GM23248 (cell line): Measurements from ENCODE around the gene GTF2F2. TPM values are rescaled to one million over a fixed set of nuclear protein-coding genes. Genes with fewer than 3 reads are reported as not detected.

Source experiments
- DNase-seq: peaks from one replicate; pipeline ENCODE4 v3.0.0-alpha.2; 2015
- H2AFZ ChIP-seq: fragments of 200-600 bp; sonication (generic); 2 replicates; pipeline ENCODE4 v1.6.1; 2016; ENCODE audit warnings: antibody characterized with exemption
- H3F3A ChIP-seq: fragments of 200-600 bp; sonication (generic); 2 replicates; pipeline ENCODE4 v1.6.1; 2016; ENCODE audit warnings: mild to moderate bottlenecking, antibody characterized with exemption, mixed run types; ENCODE audit not compliant: insufficient read depth
- H3K27ac ChIP-seq: fragments of 200-600 bp; sonication (generic); 2 replicates; pipeline ENCODE4 v1.5.1; 2016; ENCODE audit warnings: mild to moderate bottlenecking
- H3K27me3 ChIP-seq: fragments of 200-600 bp; sonication (generic); replicated peaks from 2 replicates; pipeline ENCODE4 v1.6.1; 2016; ENCODE audit warnings: mild to moderate bottlenecking; ENCODE audit not compliant: insufficient read depth
- H3K36me3 ChIP-seq: fragments of 200-600 bp; sonication (generic); 2 replicates; pipeline ENCODE4 v1.6.1; 2016; ENCODE audit warnings: low read depth, mild to moderate bottlenecking
- H3K4me1 ChIP-seq: fragments of 200-600 bp; sonication (generic); 2 replicates; pipeline ENCODE4 v1.6.1; 2016; ENCODE audit warnings: mild to moderate bottlenecking; ENCODE audit not compliant: insufficient read depth
- H3K4me2 ChIP-seq: fragments of 200-600 bp; sonication (generic); one replicate; pipeline ENCODE4 v1.6.1; 2016; ENCODE audit warnings: mild to moderate bottlenecking; ENCODE audit not compliant: unreplicated experiment
- H3K4me3 ChIP-seq: fragments of 200-600 bp; sonication (generic); 2 replicates; pipeline ENCODE4 v1.5.1; 2016; ENCODE audit warnings: mild to moderate bottlenecking
- H3K79me2 ChIP-seq: fragments of 200-600 bp; sonication (generic); 2 replicates; pipeline ENCODE4 v1.6.1; 2016; ENCODE audit warnings: mild to moderate bottlenecking; ENCODE audit not compliant: insufficient read depth
- H3K9ac ChIP-seq: fragments of 200-600 bp; sonication (generic); 2 replicates; pipeline ENCODE4 v1.6.1; 2016; ENCODE audit warnings: mild to moderate bottlenecking
- H3K9me2 ChIP-seq: fragments of 200-600 bp; sonication (generic); 2 replicates; pipeline ENCODE4 v1.6.1; 2016; ENCODE audit warnings: mixed run types, mild to moderate bottlenecking, moderate library complexity; ENCODE audit not compliant: insufficient read depth
- H3K9me3 ChIP-seq: fragments of 200-600 bp; sonication (generic); one replicate; pipeline ENCODE4 v1.6.1; 2017; ENCODE audit warnings: low read depth
- H4K20me1 ChIP-seq: fragments of 200-600 bp; sonication (generic); 2 replicates; pipeline ENCODE4 v1.6.0; 2016; ENCODE audit not compliant: insufficient read depth
- EZH2 ChIP-seq: fragments of 200-600 bp; sonication (generic); IDR thresholded peaks from 2 replicates; pipeline ENCODE4 v1.6.1; 2018; ENCODE audit warnings: antibody characterized with exemption, mild to moderate bottlenecking; ENCODE audit not compliant: insufficient read depth, poor library complexity, severe bottlenecking
- EZH2phosphoT487 ChIP-seq: fragments of 200-600 bp; sonication (generic); IDR thresholded peaks from 2 replicates; pipeline ENCODE4 v1.6.1; 2018; ENCODE audit warnings: antibody characterized with exemption, moderate library complexity, mild to moderate bottlenecking, low read depth; ENCODE audit not compliant: insufficient read depth
- WGBS, 2 experiments: methylation state at CpG; one replicate each; pipeline ENCODE4 v1.1.6; 2015 to 2017; ENCODE audit warnings: low lambda C conversion rate in 2 of 2, low coverage in 1 of 2; ENCODE audit errors: missing lambda C conversion rate in 2 of 2; 5-methylcytosine and 5-hydroxymethylcytosine counted together
- in situ Hi-C: fragments of 300-500 bp; cut with MboI; formaldehyde crosslinking; loops from 2 replicates; pipeline ENCODE4 v1.15.0; 2020
- polyA plus RNA-seq: library from polyadenylated mRNA; unstranded; fragments of >200 nt; fragmentation: Nextera tagmentation; extraction: Ambion mirVana; gene quantifications from 2 replicates; pipeline ENCODE4 v1.2.1, GENCODE V29; 2016
- total RNA-seq: library from RNA; depleted of rRNA; stranded (reverse); fragments of >200 nt; shearing (Covaris generic); gene quantifications from 2 replicates; pipeline ENCODE4 v1.2.3, GENCODE V29; 2014

Gene GTF2F2
- total and polyA plus RNA-seq, 2 experiments from 2014 or later, result 23.7 to 27.6 TPM

DNA sequence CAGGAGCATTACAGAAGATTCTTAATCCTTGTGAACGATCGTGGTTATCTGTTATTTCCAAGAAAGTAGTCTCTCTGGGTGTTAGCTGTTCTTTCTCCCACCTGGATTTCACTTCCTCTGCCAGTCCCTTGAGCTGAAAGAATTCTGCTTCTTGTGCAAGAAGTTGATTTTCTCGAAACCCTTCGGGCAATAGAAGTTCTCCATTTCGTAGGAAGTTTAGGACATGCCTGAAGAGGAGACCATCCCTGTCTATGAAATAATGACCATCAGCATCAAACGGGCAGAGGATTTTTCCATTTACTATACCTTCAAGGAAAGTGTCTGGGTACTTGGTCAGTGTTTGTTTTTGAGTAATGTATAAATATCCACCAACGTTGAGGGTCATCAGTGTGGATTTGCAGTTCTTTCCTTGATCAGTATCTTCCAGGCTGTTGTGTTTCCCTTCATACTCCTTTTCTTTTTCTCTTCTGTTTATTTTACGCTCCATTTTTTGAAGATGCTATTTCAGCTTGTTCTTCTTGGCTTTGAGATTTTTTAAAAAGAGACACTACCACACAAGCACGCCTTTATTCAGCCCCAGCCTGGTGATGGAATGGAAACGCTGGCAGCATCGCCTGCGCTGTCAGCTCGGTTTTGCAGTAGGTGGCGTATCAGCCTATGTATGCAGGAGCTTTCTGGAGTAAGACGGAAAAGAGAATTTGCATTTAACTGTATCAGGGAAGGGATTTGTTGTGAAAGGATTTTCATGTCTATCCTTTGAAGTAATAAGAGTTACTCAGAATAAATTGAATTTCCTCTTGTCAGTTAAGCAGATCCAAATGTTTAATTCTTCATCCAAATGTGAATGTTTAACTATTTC lies 74.0 kb downstream of the GTF2F2 start:
- in situ Hi-C loops, result no loop called here

DNA sequence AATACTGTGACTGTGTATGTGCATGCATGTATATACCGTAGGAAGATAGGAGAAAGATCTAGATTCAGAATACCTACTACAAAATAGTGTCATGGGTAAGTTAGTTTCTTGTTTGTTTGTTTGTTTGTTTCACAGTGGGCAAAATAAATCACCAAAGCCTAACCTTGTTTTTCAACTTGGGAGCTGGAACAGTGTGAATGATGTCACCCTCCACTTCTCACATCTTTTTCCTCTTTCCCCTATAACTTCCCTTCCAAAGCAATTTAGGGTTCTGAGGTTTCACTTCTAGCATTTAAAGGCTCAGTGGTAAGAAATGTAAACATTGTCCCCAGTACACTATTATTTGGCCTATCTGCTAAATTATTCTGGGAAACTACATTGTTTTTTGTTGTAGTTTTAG lies 75.1 kb downstream of the GTF2F2 start:
- 94 to 95% methylated on average over 1 of the region's 1 CpG for WGBS, 2 experiments
- H3K4me1 ChIP-seq, result peaks cover 52% of the 10 kb centered on the region
- H3K9ac ChIP-seq, result no peak overlapping the region
- H3K9me3 ChIP-seq, result no peaks in the 10 kb centered on the region
- TF ChIP-seq EZH2phosphoT487 (no peak), EZH2 (no peak)
- in situ Hi-C loops, result no loop called here
- H3K79me2 ChIP-seq, result peaks cover 13% of the 10 kb centered on the region; the same call in 1 of the 2 replicates
- H3K9me2 ChIP-seq, result no peaks in the 10 kb centered on the region
- H3K4me2 ChIP-seq, result peak overlapping the region; percentile 49
- peak overlapping the region; percentile 18; the same call in 1 of the 2 replicates for H3K27ac ChIP-seq
- no peak overlapping the region for H2AFZ ChIP-seq
- H3K36me3 ChIP-seq, result no peaks in the 10 kb centered on the region
- no peak overlapping the region for H3K4me3 ChIP-seq
- no peaks in the 10 kb centered on the region for H4K20me1 ChIP-seq
- DNase-seq, result peak; percentile 14
- H3F3A ChIP-seq, result peaks cover 19% of the 10 kb centered on the region
- H3K27me3 ChIP-seq, result no peaks in the 10 kb centered on the region

More for the DNA sequence above, 74.0 kb downstream of the GTF2F2 start:
- H3K27me3 ChIP-seq, result no peaks in the 10 kb centered on the region
- H3K36me3 ChIP-seq, result no peaks in the 10 kb centered on the region
- peaks cover 6% of the 10 kb centered on the region; the same call in 1 of the 2 replicates for H3K79me2 ChIP-seq
- no peak overlapping the region for H3K27ac ChIP-seq
- peak; percentile 80 for DNase-seq
- H3F3A ChIP-seq, result peaks cover 29% of the 10 kb centered on the region
- H3K9me2 ChIP-seq, result no peaks in the 10 kb centered on the region
- H3K4me1 ChIP-seq, result peaks cover 54% of the 10 kb centered on the region
- H3K4me2 ChIP-seq, result peak overlapping the region; percentile 14
- H3K4me3 ChIP-seq, result no peak overlapping the region
- WGBS, 2 experiments, result 48 to 49% methylated on average over 15 of the region's 15 CpGs
- TF ChIP-seq EZH2 (no peak), EZH2phosphoT487 (no peak)
- no peaks in the 10 kb centered on the region for H3K9me3 ChIP-seq
- H3K9ac ChIP-seq, result no peak overlapping the region
- H2AFZ ChIP-seq, result no peak overlapping the region
- H4K20me1 ChIP-seq, result no peaks in the 10 kb centered on the region

GRCh38 chr13:45196096-45196495 lies 75.8 kb downstream of the GTF2F2 start:
- Histone ChIP-seq H3K9me2 (no peaks in the 10 kb centered on the region), H3K4me2 (peak overlapping the region; percentile 39), H3K79me2 (peaks cover 13% of the 10 kb centered on the region; the same call in 1 of the 2 replicates), H3K9me3 (no peaks in the 10 kb centered on the region), H3F3A (peaks cover 18% of the 10 kb centered on the region), H2AFZ (no peak overlapping the region), H3K27ac (peak overlapping the region; percentile 18), H3K4me3 (no peak overlapping the region), H3K36me3 (no peaks in the 10 kb centered on the region), H3K27me3 (no peaks in the 10 kb centered on the region), H3K4me1 (peaks cover 58% of the 10 kb centered on the region), H3K9ac (no peak overlapping the region), H4K20me1 (no peaks in the 10 kb centered on the region)
- no peak for DNase-seq
- in situ Hi-C loops, result no loop called here
- no peak for TF ChIP-seq EZH2phosphoT487
- no peak for TF ChIP-seq EZH2
- WGBS, 2 experiments, result 73 to 81% methylated on average over 3 of the region's 3 CpGs

- Histone ChIP-seq H3K27me3 (no peaks in the 10 kb centered on the region), H4K20me1 (no peaks in the 10 kb centered on the region), H3K36me3 (no peaks in the 10 kb centered on the region), H3K9ac (no peak overlapping the region), H3K79me2 (peaks cover 13% of the 10 kb centered on the region; the same call in 1 of the 2 replicates), H3K4me2 (peak overlapping the region; percentile 39), H3F3A (peaks cover 24% of the 10 kb centered on the region), H2AFZ (no peak overlapping the region), H3K4me1 (peaks cover 59% of the 10 kb centered on the region), H3K9me2 (0 out of 2 replicates have a peak, but pooled peaks cover 3% of the 10 kb centered on the region), H3K4me3 (no peak overlapping the region), H3K27ac (peak overlapping the region; percentile 18), H3K9me3 (no peaks in the 10 kb centered on the region)
- DNase-seq, result peak; percentile 80
- 0 to 6% methylated on average over 1 of the region's 1 CpG for WGBS, 2 experiments
- in situ Hi-C loops, result no loop called here
- TF ChIP-seq EZH2phosphoT487 (no peak), EZH2 (no peak)
These were observed 76.3 kb downstream of the GTF2F2 start for GRCh38 chr13:45196622-45197021.
